Tibial artery (tissue), 4 donors: ENCODE measurements around the gene GEN1.

Experiments
- DNase-seq, 2 donors: peaks; one replicate each; pipeline ENCODE4 v3.0.0-alpha.2; 2019
- H3K27ac ChIP-seq, 2 donors: fragments of 200-600 bp; sonication (generic) in 1 of 2; 1 replicate in 1 of 2; 2 replicates in 1 of 2; pipeline ENCODE4 v1.5.1; 2018 to 2019; ENCODE audit warnings: mild to moderate bottlenecking in 1 of 2
- H3K27me3 ChIP-seq, 2 donors: fragments of 200-600 bp; sonication (generic) in 1 of 2; one replicate each; pipeline versions ENCODE4 v1.5.1 to v1.6.0; 2016 to 2019
- H3K36me3 ChIP-seq, 3 donors: fragments of 200-600 bp; sonication (generic) in 2 of 3; one replicate each; pipeline ENCODE4 v1.5.1; 2016 to 2019; ENCODE audit warnings: mild to moderate bottlenecking in 2 of 3
- H3K4me1 ChIP-seq, 4 donors: fragments of 200-600 bp; sonication (generic) in 2 of 4; 1 replicate in 3 of 4; 2 replicates in 1 of 4; pipeline ENCODE4 v1.5.1; 2016 to 2019
- H3K4me3 ChIP-seq, 2 donors: fragments of 200-600 bp; sonication (generic) in 1 of 2; 1 replicate in 1 of 2; 2 replicates in 1 of 2; pipeline ENCODE4 v1.5.1; 2018 to 2019; ENCODE audit warnings: mild to moderate bottlenecking in 2 of 2
- H3K9me3 ChIP-seq, 3 donors: fragments of 200-600 bp; sonication (generic) in 1 of 3; one replicate each; pipeline ENCODE4 v1.5.1; 2016 to 2019
- CTCF ChIP-seq, 2 experiments: fragments of 200-600 bp in 1 of 2; fragments of 450-650 bp in 1 of 2; IDR thresholded peaks; one replicate each; pipeline ENCODE4 v1.5.1; 2017 to 2019; ENCODE audit warnings: antibody characterized with exemption in 2 of 2, mild to moderate bottlenecking in 1 of 2, moderate library complexity in 1 of 2
- intact Hi-C: fragments of 100-400 bp; cut with DNase I; formaldehyde crosslinking; loops from one replicate; pipeline ENCODE4 v1.15.0; 2023; ENCODE audit warnings: low total_unique reads

Gene GEN1

GRCh38 chr2:17813742-17814473 is 60.0 kb downstream of the GEN1 start:
- DNase-seq: no peak
- intact Hi-C loops: no loop called here
- TF ChIP-seq CTCF (IDR thresholded peaks at IDR 0.05): no peak
- no peaks in the 10 kb centered on the region for H3K36me3 ChIP-seq
- peaks cover 0 to 17% (median 5%) of the 10 kb centered on the region in 4 donors for H3K4me1 ChIP-seq
- H3K4me3 ChIP-seq: peak overlapping the region in 1 of 2 donors; percentile 3
- H3K27ac ChIP-seq: peak overlapping the region; percentile 52 to 69
- H3K9me3 ChIP-seq: no peaks in the 10 kb centered on the region
- no peaks in the 10 kb centered on the region for H3K27me3 ChIP-seq

GRCh38 chr2:17814601-17815000 is 60.7 kb downstream of the GEN1 start:
- intact Hi-C loops: no loop called here
- no peak overlapping the region for H3K4me3 ChIP-seq
- H3K4me1 ChIP-seq: peaks cover 0 to 17% (median 5%) of the 10 kb centered on the region in 4 donors
- no peaks in the 10 kb centered on the region for H3K36me3 ChIP-seq
- no peak overlapping the region for H3K27ac ChIP-seq
- TF ChIP-seq CTCF (IDR thresholded peaks at IDR 0.05): no peak
- DNase-seq: no peak
- no peaks in the 10 kb centered on the region for H3K27me3 ChIP-seq
- H3K9me3 ChIP-seq: no peaks in the 10 kb centered on the region

DNA sequence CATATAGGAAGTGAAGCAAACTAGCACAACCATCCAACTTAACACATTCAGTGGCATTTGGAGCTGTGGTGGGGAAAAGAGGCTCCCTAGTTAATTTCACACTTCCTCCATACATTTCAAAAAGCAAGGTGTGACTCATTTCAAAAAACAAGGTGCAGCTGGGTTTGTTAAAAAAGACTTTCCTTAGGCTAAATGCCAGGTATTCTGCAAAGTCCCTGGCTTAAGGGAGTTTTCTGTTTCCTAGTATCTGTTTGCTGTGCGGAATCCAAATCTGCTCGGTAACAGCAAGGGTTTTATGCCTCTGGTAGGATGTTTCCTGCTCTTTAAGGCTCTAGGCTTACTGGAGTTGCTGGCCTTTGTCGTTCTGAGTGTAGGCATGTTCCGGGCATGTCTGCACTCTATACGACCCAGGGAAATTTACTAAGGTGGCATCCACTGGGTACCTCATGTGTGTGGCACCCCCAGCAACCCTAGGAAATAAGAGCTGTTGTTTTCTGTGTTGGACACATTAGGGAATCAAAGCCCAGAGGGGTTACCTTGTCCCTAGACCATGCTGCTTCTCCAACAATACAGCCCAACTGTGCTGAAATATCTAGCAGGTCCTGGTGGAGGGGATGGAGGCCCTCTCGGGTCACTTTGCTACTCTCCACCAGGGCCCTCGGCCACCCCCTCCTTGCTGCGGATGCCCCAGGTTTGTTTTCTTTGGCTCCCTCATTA is 61.7 kb downstream of the GEN1 start:
- Histone ChIP-seq H3K9me3 (no peaks in the 10 kb centered on the region), H3K27ac (no peak overlapping the region), H3K4me1 (peaks cover 0 to 18% (median 5%) of the 10 kb centered on the region in 4 donors), H3K4me3 (no peak overlapping the region), H3K27me3 (no peaks in the 10 kb centered on the region), H3K36me3 (no peaks in the 10 kb centered on the region)
- no peak for TF ChIP-seq CTCF (IDR thresholded peaks at IDR 0.05)
- intact Hi-C loops: no loop called here
- DNase-seq: no peak

DNA sequence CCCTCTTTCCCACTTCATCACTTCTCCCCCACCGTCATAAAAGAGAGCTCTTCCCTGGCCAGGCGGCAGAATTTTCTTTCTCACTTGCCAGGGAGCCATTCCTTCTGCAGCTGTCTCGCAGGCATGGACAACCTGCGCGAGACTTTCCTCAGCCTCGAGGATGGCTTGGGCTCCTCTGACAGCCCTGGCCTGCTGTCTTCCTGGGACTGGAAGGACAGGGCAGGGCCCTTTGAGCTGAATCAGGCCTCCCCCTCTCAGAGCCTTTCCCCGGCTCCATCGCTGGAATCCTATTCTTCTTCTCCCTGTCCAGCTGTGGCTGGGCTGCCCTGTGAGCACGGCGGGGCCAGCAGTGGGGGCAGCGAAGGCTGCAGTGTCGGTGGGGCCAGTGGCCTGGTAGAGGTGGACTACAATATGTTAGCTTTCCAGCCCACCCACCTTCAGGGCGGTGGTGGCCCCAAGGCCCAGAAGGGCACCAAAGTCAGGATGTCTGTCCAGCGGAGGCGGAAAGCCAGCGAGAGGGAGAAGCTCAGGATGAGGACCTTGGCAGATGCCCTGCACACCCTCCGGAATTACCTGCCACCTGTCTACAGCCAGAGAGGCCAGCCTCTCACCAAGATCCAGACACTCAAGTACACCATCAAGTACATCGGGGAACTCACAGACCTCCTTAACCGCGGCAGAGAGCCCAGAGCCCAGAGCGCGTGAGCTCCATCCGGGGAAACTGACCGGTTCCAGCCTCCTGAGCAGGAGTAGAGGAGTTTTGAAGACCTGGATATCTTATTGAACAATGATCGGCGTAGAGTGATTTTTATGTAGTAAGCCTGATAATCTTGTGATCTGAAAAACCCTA is 62.7 kb downstream of the GEN1 start, which contains the start of gene MSGN1:
Gene MSGN1 (plus strand): TSS at position 65 of the 850 bp plus-strand sequence. CDS start 59 bp downstream, at position 124.
- TF ChIP-seq CTCF (IDR thresholded peaks at IDR 0.05): no peak
- Histone ChIP-seq H3K27me3 (no peaks in the 10 kb centered on the region), H3K9me3 (no peaks in the 10 kb centered on the region), H3K4me3 (no peak within 1 kb of the TSS), H3K27ac (no peak within 1 kb of the TSS), H3K36me3 (no peaks in the 10 kb centered on the region), H3K4me1 (peaks cover 0 to 28% (median 12%) of the 10 kb centered on the region in 4 donors)
- intact Hi-C loops: no loop called here
- no peak for DNase-seq

DNA sequence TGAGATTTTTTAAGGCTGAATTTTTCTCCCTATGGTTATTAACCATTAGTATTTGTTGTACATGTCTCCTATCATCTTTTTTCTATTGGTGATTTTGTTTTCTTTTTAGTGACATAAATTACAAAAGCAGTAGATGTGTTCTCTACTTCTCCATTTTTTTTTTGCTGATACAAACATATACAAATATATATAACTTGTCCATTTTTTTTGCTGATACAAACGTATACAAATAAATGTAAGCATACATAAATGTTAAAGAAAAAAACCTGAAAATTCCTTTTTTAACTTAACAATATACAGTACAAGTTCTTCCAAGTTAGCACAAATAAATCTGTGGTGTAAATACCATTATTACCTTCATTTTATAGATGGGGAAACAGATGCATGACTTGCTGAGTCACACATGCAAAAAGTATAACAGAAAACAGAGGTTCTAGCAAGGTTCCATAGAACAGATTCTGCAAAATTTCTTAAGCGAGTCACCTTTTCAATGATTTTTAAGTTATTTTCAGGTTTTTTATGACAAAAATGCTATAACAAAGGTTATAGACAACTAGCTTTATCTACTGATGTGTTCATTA is 64.4 kb downstream of the GEN1 start:
- no peak for DNase-seq
- H3K9me3 ChIP-seq: no peaks in the 10 kb centered on the region
- peaks cover 0 to 27% (median 14%) of the 10 kb centered on the region in 4 donors for H3K4me1 ChIP-seq
- no peak for TF ChIP-seq CTCF (IDR thresholded peaks at IDR 0.05)
- H3K27ac ChIP-seq: no peak overlapping the region
- intact Hi-C loops: no loop called here
- no peaks in the 10 kb centered on the region for H3K27me3 ChIP-seq
- H3K4me3 ChIP-seq: no peak overlapping the region
- H3K36me3 ChIP-seq: no peaks in the 10 kb centered on the region
